B cell (primary cell): ENCODE results near the gene CYP2W1. TPM values are rescaled to one million over a fixed set of nuclear protein-coding genes. Genes with fewer than 3 reads are reported as not detected.

Experiments
- ATAC-seq: fragments of 200-7000 bp; cut with Tn5 transposase; one replicate; pipeline ENCODE4 v1.10.0; 2021; ENCODE audit warnings: low read depth, mild to moderate bottlenecking, moderate number of reproducible peaks, moderate library complexity
- CTCF ChIA-PET: fragments of 350-600 bp; sonication (Branson Sonifier 250); formaldehyde crosslinking; loops from one replicate; lab custom pipeline; 2021; ENCODE audit warnings: antibody characterized with exemption, inconsistent platforms; lab: Charles Lee
- POLR2A ChIA-PET: fragments of 350-600 bp; sonication (Branson Sonifier 250); formaldehyde crosslinking; loops from one replicate; lab custom pipeline; 2021; ENCODE audit warnings: antibody characterized with exemption; lab: Charles Lee
- DNase-seq: peaks from one replicate; pipeline ENCODE4 v3.0.0; 2013
- H2AFZ ChIP-seq: 2 replicates; pipeline ENCODE4 v1.6.1; 2012; ENCODE audit warnings: mild to moderate bottlenecking, low read depth, low read length; ENCODE audit not compliant: insufficient read depth, poor library complexity, severe bottlenecking
- H3K27ac ChIP-seq, 2 donors: 1 replicate in 1 of 2; 2 replicates in 1 of 2; pipeline ENCODE4 v1.5.1; 2012 to 2013; ENCODE audit warnings: low read length in 2 of 2, mild to moderate bottlenecking in 2 of 2, moderate library complexity in 1 of 2
- H3K27me3 ChIP-seq, 4 experiments: fragments of 200-600 bp in 1 of 4; sonication (generic) in 1 of 4; replicated peaks in 1 of 4; 1 replicate in 2 of 4; 2 replicates in 2 of 4; pipeline versions ENCODE4 v1.6.1 to v1.7.0; 2013 to 2016; ENCODE audit warnings: low read length in 3 of 4, mild to moderate bottlenecking in 2 of 4, mixed read lengths in 1 of 4, moderate library complexity in 1 of 4; ENCODE audit not compliant: insufficient read depth in 4 of 4, control insufficient read depth in 3 of 4; ENCODE audit errors: control extremely low read depth in 1 of 4
- H3K36me3 ChIP-seq, 2 experiments: replicated peaks in 1 of 2; 1 replicate in 1 of 2; 2 replicates in 1 of 2; pipeline versions ENCODE4 v1.6.1 to v1.7.1; 2013; ENCODE audit warnings: low read length in 1 of 2; ENCODE audit not compliant: insufficient read depth in 2 of 2, control insufficient read depth in 1 of 2; ENCODE audit errors: control extremely low read depth in 1 of 2, extremely low read depth in 1 of 2
- H3K4me1 ChIP-seq, 2 donors: fragments of 200-600 bp in 1 of 2; sonication (generic) in 1 of 2; 1 replicate in 1 of 2; 2 replicates in 1 of 2; pipeline versions ENCODE4 v1.5.1 to v1.6.1; 2013 to 2017; ENCODE audit warnings: low read length in 2 of 2; ENCODE audit not compliant: control insufficient read depth in 2 of 2, insufficient read depth in 2 of 2
- H3K4me2 ChIP-seq: replicated peaks from 2 replicates; pipeline ENCODE3; 2012; ENCODE audit warnings: mild to moderate bottlenecking, low read depth, low read length; ENCODE audit not compliant: poor library complexity, severe bottlenecking
- H3K4me3 ChIP-seq, 5 experiments: fragments of 200-600 bp in 1 of 5; sonication (generic) in 1 of 5; 1 replicate in 3 of 5; 2 replicates in 2 of 5; pipeline versions ENCODE4 v1.5.1 to v1.7.0; 2011 to 2016; ENCODE audit warnings: low read length in 4 of 5, mild to moderate bottlenecking in 4 of 5, low read depth in 2 of 5, control low read depth in 1 of 5, moderate library complexity in 1 of 5; ENCODE audit not compliant: insufficient read depth in 1 of 5; ENCODE audit errors: control extremely low read depth in 1 of 5, extremely low read depth in 1 of 5
- H3K79me2 ChIP-seq: fragments of 200-600 bp; sonication (generic); one replicate; pipeline ENCODE4 v1.6.0; 2016; ENCODE audit warnings: low read length; ENCODE audit not compliant: control insufficient read depth, insufficient read depth
- H3K9ac ChIP-seq: fragments of 200-600 bp; sonication (generic); 2 replicates; pipeline ENCODE4 v1.6.1; 2017; ENCODE audit warnings: mild to moderate bottlenecking, low read length, moderate library complexity
- H3K9me3 ChIP-seq, 3 donors: one replicate each; pipeline versions ENCODE4 v1.6.1 to v1.7.1; 2013; ENCODE audit warnings: low read length in 2 of 3; ENCODE audit not compliant: control insufficient read depth in 2 of 3, insufficient read depth in 1 of 3; ENCODE audit errors: control extremely low read depth in 1 of 3
- H4K20me1 ChIP-seq: 2 replicates; pipeline ENCODE4 v1.6.0; 2012; ENCODE audit warnings: mild to moderate bottlenecking, low read length; ENCODE audit not compliant: insufficient read depth, control insufficient read depth, poor library complexity, severe bottlenecking
- H3K27ac Mint-ChIP-seq: one replicate; pipeline ENCODE4 v1.8.0; 2021; ENCODE audit warnings: mixed read lengths
- H3K27me3 Mint-ChIP-seq: one replicate; pipeline ENCODE4 v1.8.0; 2021; ENCODE audit warnings: mixed read lengths
- H3K4me1 Mint-ChIP-seq: one replicate; pipeline ENCODE4 v1.8.0; 2021; ENCODE audit warnings: mixed read lengths
- H3K4me3 Mint-ChIP-seq: one replicate; pipeline ENCODE4 v1.8.0; 2021; ENCODE audit warnings: mixed read lengths
- H3K9me3 Mint-ChIP-seq: one replicate; pipeline ENCODE4 v1.8.0; 2022; ENCODE audit warnings: mixed read lengths; ENCODE audit not compliant: insufficient read depth
- EZH2 ChIP-seq: IDR thresholded peaks from 2 replicates; pipeline ENCODE4 v1.6.1; 2012; ENCODE audit warnings: borderline replicate concordance, low read depth, mild to moderate bottlenecking, moderate library complexity, low read length; ENCODE audit not compliant: insufficient read depth, poor library complexity, severe bottlenecking
- WGBS: methylation state at CpG from one replicate; pipeline ENCODE4 v1.1.5; 2013; ENCODE audit warnings: missing lambda C conversion rate; ENCODE audit not compliant: insufficient coverage; 5-methylcytosine and 5-hydroxymethylcytosine counted together
- intact Hi-C: fragments of 100-400 bp; cut with micrococcal nuclease; formaldehyde crosslinking; loops from one replicate; pipeline ENCODE4 v1.10.0; 2022
- polyA plus RNA-seq: library from polyadenylated mRNA; depleted of rRNA; stranded (reverse); fragments of >200 nt; gene quantifications from 2 replicates; pipeline ENCODE4 v1.2.3, GENCODE V29; 2012
- total RNA-seq, 2 donors: library from RNA; stranded (reverse); fragments of 120-200 nt in 1 of 2; gene quantifications; 1 replicate in 1 of 2; 2 replicates in 1 of 2; pipeline versions ENCODE4 v1.2.3 to v1.2.4, GENCODE V29; 2013 to 2022
- TF ChIP-seq, protein P1 (sequence below): fragments of 200-600 bp; IDR thresholded peaks from one replicate; pipeline ENCODE4 v1.8.0; 2022; ENCODE audit warnings: antibody characterized with exemption, mild to moderate bottlenecking

The CYP2W1 gene
- total and polyA plus RNA-seq, 2 donors (not counting 1 experiment from before 2014, with no cell fraction given), result not detected

DNA sequence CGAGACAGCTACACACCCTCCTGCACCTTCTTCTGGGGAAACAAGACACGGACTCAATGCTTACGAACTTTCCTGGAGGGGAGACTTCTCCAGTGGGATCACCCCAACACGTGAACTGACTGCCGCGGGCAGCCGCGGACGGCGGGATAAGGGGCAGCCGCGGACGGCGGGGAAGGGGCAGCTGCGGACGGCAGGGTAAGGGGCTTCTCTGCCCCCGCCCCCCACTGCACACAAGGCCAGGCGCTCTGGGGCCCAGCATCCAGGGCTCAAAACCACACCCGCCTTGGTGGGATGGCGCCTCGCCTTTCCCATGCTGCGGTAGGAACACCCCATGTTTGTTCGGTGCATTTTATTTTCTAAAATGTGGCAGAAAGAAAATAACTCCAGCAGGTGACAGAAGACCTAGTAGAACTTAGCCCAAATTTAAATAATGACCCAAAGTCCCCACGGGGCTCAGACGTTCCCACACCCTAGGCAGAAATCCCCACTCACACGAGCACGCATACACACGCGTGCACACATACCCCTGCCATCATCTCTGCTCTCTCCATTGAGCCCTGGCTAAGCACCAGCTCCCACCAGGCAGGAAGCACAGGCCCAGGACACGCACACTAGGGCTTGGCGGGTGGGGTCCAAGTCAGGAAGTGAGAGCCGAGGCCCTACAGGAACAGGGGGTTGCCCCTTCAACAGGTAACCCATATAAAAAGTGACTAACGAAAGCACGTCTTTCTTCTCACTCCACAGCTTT, 34.8 kb downstream of the CYP2W1 start:
- H2AFZ ChIP-seq, result no peak overlapping the region
- peaks cover 20 to 31% of the 10 kb centered on the region in 2 donors for H3K4me1 ChIP-seq
- peaks cover 93% of the 10 kb centered on the region for H4K20me1 ChIP-seq
- DNase-seq (no peak), ATAC-seq (no peak)
- H3K4me2 ChIP-seq, result peak overlapping the region; percentile 1
- H3K9me3 Mint-ChIP-seq, result no peaks in the 10 kb centered on the region
- H3K4me1 Mint-ChIP-seq, result peaks cover 52% of the 10 kb centered on the region
- H3K36me3 ChIP-seq, result peaks cover 0 to 31% of the 10 kb centered on the region in 2 experiments
- H3K27me3 Mint-ChIP-seq, result no peaks in the 10 kb centered on the region
- H3K4me3 Mint-ChIP-seq, result peak overlapping the region; percentile 42
- intact Hi-C loops, result no loop called here
- WGBS, result 98% methylated on average over 29 of the region's 34 CpGs
- H3K9ac ChIP-seq, result no peak overlapping the region
- ChIA-PET CTCF (interaction anchor here (1.5 to 3.0 kb wide), 3 partner anchors 25 to 159 kb away, joined by 4 to 13 read pairs (median 4); partner anchors contain the start of gene GPR146), POLR2A (interaction anchor here (0.6 to 1.7 kb wide), 2 partner anchors 19 to 489 kb away, joined by 3 to 4 read pairs; no protein-coding TSS in a partner anchor)
- peaks cover 0 to 2% (median 0%) of the 10 kb centered on the region in 4 experiments for H3K27me3 ChIP-seq
- H3K9me3 ChIP-seq, result peaks cover 0 to 26% (median 0%) of the 10 kb centered on the region in 3 donors
- no peak overlapping the region for H3K27ac ChIP-seq
- H3K79me2 ChIP-seq, result peaks cover 95% of the 10 kb centered on the region
- H3K27ac Mint-ChIP-seq, result no peak overlapping the region
- TF ChIP-seq EZH2, result no peak
- TF ChIP-seq, protein P1, sequence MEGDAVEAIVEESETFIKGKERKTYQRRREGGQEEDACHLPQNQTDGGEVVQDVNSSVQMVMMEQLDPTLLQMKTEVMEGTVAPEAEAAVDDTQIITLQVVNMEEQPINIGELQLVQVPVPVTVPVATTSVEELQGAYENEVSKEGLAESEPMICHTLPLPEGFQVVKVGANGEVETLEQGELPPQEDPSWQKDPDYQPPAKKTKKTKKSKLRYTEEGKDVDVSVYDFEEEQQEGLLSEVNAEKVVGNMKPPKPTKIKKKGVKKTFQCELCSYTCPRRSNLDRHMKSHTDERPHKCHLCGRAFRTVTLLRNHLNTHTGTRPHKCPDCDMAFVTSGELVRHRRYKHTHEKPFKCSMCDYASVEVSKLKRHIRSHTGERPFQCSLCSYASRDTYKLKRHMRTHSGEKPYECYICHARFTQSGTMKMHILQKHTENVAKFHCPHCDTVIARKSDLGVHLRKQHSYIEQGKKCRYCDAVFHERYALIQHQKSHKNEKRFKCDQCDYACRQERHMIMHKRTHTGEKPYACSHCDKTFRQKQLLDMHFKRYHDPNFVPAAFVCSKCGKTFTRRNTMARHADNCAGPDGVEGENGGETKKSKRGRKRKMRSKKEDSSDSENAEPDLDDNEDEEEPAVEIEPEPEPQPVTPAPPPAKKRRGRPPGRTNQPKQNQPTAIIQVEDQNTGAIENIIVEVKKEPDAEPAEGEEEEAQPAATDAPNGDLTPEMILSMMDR, result no peak
- H3K4me3 ChIP-seq, result no peak overlapping the region

- DNase-seq, result no peak
- Histone ChIP-seq H3K36me3 (peaks cover 0 to 31% of the 10 kb centered on the region in 2 experiments), H3K27me3 (peaks cover 0 to 2% (median 0%) of the 10 kb centered on the region in 4 experiments), H3K27ac (no peak overlapping the region), H3K4me3 (no peak overlapping the region), H3K4me2 (peak overlapping the region; percentile 1), H3K4me1 (peaks cover 25 to 36% of the 10 kb centered on the region in 2 donors), H2AFZ (no peak overlapping the region), H4K20me1 (peaks cover 90% of the 10 kb centered on the region), H3K9me3 (peaks cover 0 to 28% (median 0%) of the 10 kb centered on the region in 3 donors), H3K9ac (no peak overlapping the region), H3K79me2 (peaks cover 92% of the 10 kb centered on the region)
- Mint-ChIP-seq H3K27ac (no peak overlapping the region), H3K27me3 (no peaks in the 10 kb centered on the region), H3K9me3 (no peaks in the 10 kb centered on the region), H3K4me3 (peak overlapping the region; percentile 42), H3K4me1 (peaks cover 56% of the 10 kb centered on the region)
- ATAC-seq, result no peak
- ChIA-PET POLR2A (interaction anchor here (0.6 to 1.7 kb wide), 5 partner anchors 14 to 488 kb away, joined by 3 to 7 read pairs (median 4); no protein-coding TSS in a partner anchor), CTCF (interaction anchor here (1.5 to 3.0 kb wide), 3 partner anchors 25 to 159 kb away, joined by 4 to 13 read pairs (median 4); partner anchors contain the start of gene GPR146)
- WGBS, result 92% methylated on average over 13 of the region's 13 CpGs
- TF ChIP-seq, protein P1, result no peak
- no peak for TF ChIP-seq EZH2
- intact Hi-C loops, result no loop called here
These were observed 35.3 kb downstream of the CYP2W1 start for GRCh38 chr7:1018334-1018695.
